ENCODE data around the gene FLRT1.

- no peak for TF ChIP-seq CTCF (IDR thresholded peaks at IDR 0.05 in 4 of 5, conservative IDR thresholded peaks at IDR 0.05 in 1 of 5)
- TF ChIP-seq POLR2A (IDR thresholded peaks at IDR 0.05): no peak
Measured at GRCh38 chr11:64017945-64018224, 17.8 kb upstream of the FLRT1 start.

Measured in gastrocnemius medialis (tissue), 4 donors.